ENCODE measurements around the gene CTSA.
"Not testable (repeated sequence)": the region's sequence is repeated elsewhere in the genome, so short reads cannot be mapped to it uniquely, and the experiment has no call there.

Gene CTSA

GRCh38 chr20:45919542-45920399 is 28.6 kb downstream of the CTSA start:
- Histone ChIP-seq H3K9ac (ENCODE audit: low read length in 2 of 2) (no peak overlapping the region), H3K27ac (ENCODE audit: low read length) (peak overlapping the region; percentile 46), H3K4me1 (ENCODE audit: control insufficient read depth, insufficient read depth, low read length) (peaks cover 11% of the 10 kb centered on the region), H3K4me3 (ENCODE audit: low read length in 2 of 2) (no peak overlapping the region), H3K27me3 (ENCODE audit: control insufficient read depth in 1 of 2, insufficient read depth in 2 of 2, low read length in 2 of 2) (peaks cover 0 to 3% of the 10 kb centered on the region in 2 donors), H3K36me3 (ENCODE audit: control insufficient read depth in 2 of 2, insufficient read depth in 2 of 2, low read length in 2 of 2) (no peaks in the 10 kb centered on the region), H3K9me3 (ENCODE audit: control insufficient read depth in 2 of 2, low read length in 2 of 2) (no peaks in the 10 kb centered on the region)

GRCh38 chr20:45920462-45921336 is 29.6 kb downstream of the CTSA start:
- peaks cover 14% of the 10 kb centered on the region for H3K4me1 ChIP-seq (ENCODE audit: control insufficient read depth, insufficient read depth, low read length)
- H3K36me3 ChIP-seq (ENCODE audit: control insufficient read depth in 2 of 2, insufficient read depth in 2 of 2, low read length in 2 of 2): no peaks in the 10 kb centered on the region
- peaks cover 0 to 3% of the 10 kb centered on the region in 2 donors for H3K27me3 ChIP-seq (ENCODE audit: control insufficient read depth in 1 of 2, insufficient read depth in 2 of 2, low read length in 2 of 2)
- no peak overlapping the region for H3K9ac ChIP-seq (ENCODE audit: low read length in 2 of 2)
- H3K27ac ChIP-seq (ENCODE audit: low read length): peak overlapping the region; percentile 46
- H3K4me3 ChIP-seq (ENCODE audit: low read length in 2 of 2): no peak overlapping the region
- no peaks in the 10 kb centered on the region for H3K9me3 ChIP-seq (ENCODE audit: control insufficient read depth in 2 of 2, low read length in 2 of 2)

GRCh38 chr20:45921337-45922189 is 30.4 kb downstream of the CTSA start:
- H3K9me3 ChIP-seq (ENCODE audit: control insufficient read depth in 2 of 2, low read length in 2 of 2): no peaks in the 10 kb centered on the region
- peaks cover 0 to 3% of the 10 kb centered on the region in 2 donors for H3K27me3 ChIP-seq (ENCODE audit: control insufficient read depth in 1 of 2, insufficient read depth in 2 of 2, low read length in 2 of 2)
- H3K27ac ChIP-seq (ENCODE audit: low read length): no peak overlapping the region
- no peak overlapping the region for H3K9ac ChIP-seq (ENCODE audit: low read length in 2 of 2)
- H3K4me1 ChIP-seq (ENCODE audit: control insufficient read depth, insufficient read depth, low read length): peaks cover 14% of the 10 kb centered on the region
- no peaks in the 10 kb centered on the region for H3K36me3 ChIP-seq (ENCODE audit: control insufficient read depth in 2 of 2, insufficient read depth in 2 of 2, low read length in 2 of 2)
- no peak overlapping the region for H3K4me3 ChIP-seq (ENCODE audit: low read length in 2 of 2)

- H3K4me1 ChIP-seq (ENCODE audit: control insufficient read depth, insufficient read depth, low read length): peaks cover 11% of the 10 kb centered on the region
- H3K27ac ChIP-seq (ENCODE audit: low read length): no peak overlapping the region
- no peaks in the 10 kb centered on the region for H3K9me3 ChIP-seq (ENCODE audit: control insufficient read depth in 2 of 2, low read length in 2 of 2)
- no peak overlapping the region for H3K4me3 ChIP-seq (ENCODE audit: low read length in 2 of 2)
- no peaks in the 10 kb centered on the region for H3K36me3 ChIP-seq (ENCODE audit: control insufficient read depth in 2 of 2, insufficient read depth in 2 of 2, low read length in 2 of 2)
- no peaks in the 10 kb centered on the region for H3K27me3 ChIP-seq (ENCODE audit: control insufficient read depth in 1 of 2, insufficient read depth in 2 of 2, low read length in 2 of 2)
- peak overlapping the region in 1 of 2 donors; percentile 4 for H3K9ac ChIP-seq (ENCODE audit: low read length in 2 of 2)
Measured at GRCh38 chr20:45924391-45925261, 33.5 kb downstream of the CTSA start.

DNA sequence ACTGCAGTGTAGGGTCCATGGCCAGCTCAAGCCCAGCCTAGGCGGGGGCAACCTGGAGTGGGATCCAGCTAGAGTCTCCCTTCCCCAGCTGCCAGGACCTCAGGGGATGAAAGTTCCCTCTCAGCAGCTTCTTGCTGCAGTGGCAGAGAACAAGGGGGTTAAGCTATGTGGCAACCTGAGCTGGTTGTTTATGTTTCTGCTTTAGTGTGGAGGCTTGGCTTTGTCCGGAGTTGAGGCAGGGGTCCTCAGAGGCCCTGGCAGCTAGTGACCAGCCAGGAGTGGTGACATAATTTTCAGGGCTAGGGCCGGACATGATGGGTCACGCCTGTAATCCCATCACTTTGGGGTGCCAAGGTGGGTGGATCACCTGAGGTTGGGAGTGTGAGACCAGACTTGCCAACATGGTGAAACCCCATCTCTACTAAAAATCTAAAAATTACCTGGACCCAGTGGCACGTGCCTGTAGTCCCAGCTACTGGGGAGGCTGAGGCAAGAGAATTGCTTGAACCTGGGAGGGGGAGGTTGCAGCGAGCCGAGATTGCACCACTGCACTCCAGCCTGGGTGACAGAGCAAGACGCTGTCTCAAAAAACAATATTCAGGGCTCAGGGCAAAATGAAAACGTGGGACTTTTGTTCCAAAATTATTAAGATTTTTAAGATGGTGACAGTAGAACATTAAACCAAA is 34.8 kb downstream of the CTSA start:
- H3K4me1 ChIP-seq (ENCODE audit: control insufficient read depth, insufficient read depth, low read length): peaks cover 10% of the 10 kb centered on the region
- no peaks in the 10 kb centered on the region for H3K9me3 ChIP-seq (ENCODE audit: control insufficient read depth in 2 of 2, low read length in 2 of 2)
- H3K27me3 ChIP-seq (ENCODE audit: control insufficient read depth in 1 of 2, insufficient read depth in 2 of 2, low read length in 2 of 2): no peaks in the 10 kb centered on the region
- no peaks in the 10 kb centered on the region for H3K36me3 ChIP-seq (ENCODE audit: control insufficient read depth in 2 of 2, insufficient read depth in 2 of 2, low read length in 2 of 2)
- H3K4me3 ChIP-seq (ENCODE audit: low read length in 2 of 2): no peak overlapping the region
- H3K9ac ChIP-seq (ENCODE audit: low read length in 2 of 2): no peak overlapping the region
- H3K27ac ChIP-seq (ENCODE audit: low read length): no peak overlapping the region

GRCh38 chr20:45926731-45927070 is 35.6 kb downstream of the CTSA start:
- H3K4me1 ChIP-seq (ENCODE audit: control insufficient read depth, insufficient read depth, low read length): peaks cover 10% of the 10 kb centered on the region
- no peak overlapping the region for H3K4me3 ChIP-seq (ENCODE audit: low read length in 2 of 2)
- H3K27me3 ChIP-seq (ENCODE audit: control insufficient read depth in 1 of 2, insufficient read depth in 2 of 2, low read length in 2 of 2): no peaks in the 10 kb centered on the region
- H3K36me3 ChIP-seq (ENCODE audit: control insufficient read depth in 2 of 2, insufficient read depth in 2 of 2, low read length in 2 of 2): no peaks in the 10 kb centered on the region
- H3K9me3 ChIP-seq (ENCODE audit: control insufficient read depth in 2 of 2, low read length in 2 of 2): no peaks in the 10 kb centered on the region
- no peak overlapping the region for H3K27ac ChIP-seq (ENCODE audit: low read length)
- H3K9ac ChIP-seq (ENCODE audit: low read length in 2 of 2): no peak overlapping the region

GRCh38 chr20:45927071-45927878 is 36.1 kb downstream of the CTSA start:
- no peaks in the 10 kb centered on the region for H3K27me3 ChIP-seq (ENCODE audit: control insufficient read depth in 1 of 2, insufficient read depth in 2 of 2, low read length in 2 of 2)
- no peaks in the 10 kb centered on the region for H3K36me3 ChIP-seq (ENCODE audit: control insufficient read depth in 2 of 2, insufficient read depth in 2 of 2, low read length in 2 of 2)

GRCh38 chr20:45931680-45932079 is 40.5 kb downstream of the CTSA start:
- not testable (repeated sequence) for H3K27me3 ChIP-seq (ENCODE audit: control insufficient read depth in 1 of 2, insufficient read depth in 2 of 2, low read length in 2 of 2); H3K9ac ChIP-seq (ENCODE audit: low read length in 2 of 2); H3K4me3 ChIP-seq (ENCODE audit: low read length in 2 of 2); H3K9me3 ChIP-seq (ENCODE audit: control insufficient read depth in 2 of 2, low read length in 2 of 2); H3K27ac ChIP-seq (ENCODE audit: low read length); H3K36me3 ChIP-seq (ENCODE audit: control insufficient read depth in 2 of 2, insufficient read depth in 2 of 2, low read length in 2 of 2)
- peaks cover 16% of the 10 kb centered on the region for H3K4me1 ChIP-seq (ENCODE audit: control insufficient read depth, insufficient read depth, low read length)

More at GRCh38 chr20:45927071-45927878, 36.1 kb downstream of the CTSA start:
- Histone ChIP-seq H3K9me3 (ENCODE audit: control insufficient read depth in 2 of 2, low read length in 2 of 2) (no peaks in the 10 kb centered on the region), H3K4me1 (ENCODE audit: control insufficient read depth, insufficient read depth, low read length) (peaks cover 10% of the 10 kb centered on the region), H3K9ac (ENCODE audit: low read length in 2 of 2) (no peak overlapping the region), H3K27ac (ENCODE audit: low read length) (no peak overlapping the region), H3K4me3 (ENCODE audit: low read length in 2 of 2) (no peak overlapping the region)

Measured in stomach smooth muscle (tissue), 2 donors.